ENCODE results near the gene MYL10.

MYL10 gene

GRCh38 chr7:101667920-101668319, 38.8 kb upstream of the MYL10 start:
- no peaks in the 10 kb centered on the region for H3K36me3 ChIP-seq (ENCODE audit: insufficient read depth)
- H4K20me1 ChIP-seq (ENCODE audit: insufficient read depth), result no peaks in the 10 kb centered on the region
- H2AFZ ChIP-seq (ENCODE audit: low read depth), result no peak overlapping the region
- no peak overlapping the region for H3K9ac ChIP-seq
- H3K4me1 ChIP-seq (ENCODE audit: low read depth, poor library complexity, severe bottlenecking), result no peaks in the 10 kb centered on the region
- no peaks in the 10 kb centered on the region for H3K79me2 ChIP-seq (ENCODE audit: insufficient read depth, low read depth)
- H3K27ac ChIP-seq, result no peak overlapping the region
- TF ChIP-seq, protein P1, sequence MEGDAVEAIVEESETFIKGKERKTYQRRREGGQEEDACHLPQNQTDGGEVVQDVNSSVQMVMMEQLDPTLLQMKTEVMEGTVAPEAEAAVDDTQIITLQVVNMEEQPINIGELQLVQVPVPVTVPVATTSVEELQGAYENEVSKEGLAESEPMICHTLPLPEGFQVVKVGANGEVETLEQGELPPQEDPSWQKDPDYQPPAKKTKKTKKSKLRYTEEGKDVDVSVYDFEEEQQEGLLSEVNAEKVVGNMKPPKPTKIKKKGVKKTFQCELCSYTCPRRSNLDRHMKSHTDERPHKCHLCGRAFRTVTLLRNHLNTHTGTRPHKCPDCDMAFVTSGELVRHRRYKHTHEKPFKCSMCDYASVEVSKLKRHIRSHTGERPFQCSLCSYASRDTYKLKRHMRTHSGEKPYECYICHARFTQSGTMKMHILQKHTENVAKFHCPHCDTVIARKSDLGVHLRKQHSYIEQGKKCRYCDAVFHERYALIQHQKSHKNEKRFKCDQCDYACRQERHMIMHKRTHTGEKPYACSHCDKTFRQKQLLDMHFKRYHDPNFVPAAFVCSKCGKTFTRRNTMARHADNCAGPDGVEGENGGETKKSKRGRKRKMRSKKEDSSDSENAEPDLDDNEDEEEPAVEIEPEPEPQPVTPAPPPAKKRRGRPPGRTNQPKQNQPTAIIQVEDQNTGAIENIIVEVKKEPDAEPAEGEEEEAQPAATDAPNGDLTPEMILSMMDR (conservative IDR thresholded peaks at IDR 0.05; ENCODE audit: low read depth, low read length), result no peak
- H3K4me3 ChIP-seq (IDR thresholded peaks at IDR 0.05; ENCODE audit: insufficient read depth, low read depth, low read length), result no peak overlapping the region
- no peak overlapping the region for H3K4me2 ChIP-seq
- no peaks in the 10 kb centered on the region; the same call in 1 of the 2 replicates for H3K27me3 ChIP-seq (ENCODE audit: insufficient read depth, low read depth)

GRCh38 chr7:101667399-101667798, 38.3 kb upstream of the MYL10 start:
- Histone ChIP-seq H3K4me3 (IDR thresholded peaks at IDR 0.05; ENCODE audit: insufficient read depth, low read depth, low read length) (no peak overlapping the region), H4K20me1 (ENCODE audit: insufficient read depth) (no peaks in the 10 kb centered on the region), H3K36me3 (ENCODE audit: insufficient read depth) (no peaks in the 10 kb centered on the region), H3K4me2 (no peak overlapping the region), H3K27me3 (ENCODE audit: insufficient read depth, low read depth) (no peaks in the 10 kb centered on the region; the same call in 1 of the 2 replicates), H3K9ac (no peak overlapping the region), H3K27ac (no peak overlapping the region), H2AFZ (ENCODE audit: low read depth) (no peak overlapping the region), H3K4me1 (ENCODE audit: low read depth, poor library complexity, severe bottlenecking) (no peaks in the 10 kb centered on the region), H3K79me2 (ENCODE audit: insufficient read depth, low read depth) (no peaks in the 10 kb centered on the region)
- TF ChIP-seq, protein P1 (conservative IDR thresholded peaks at IDR 0.05; ENCODE audit: low read depth, low read length), result no peak

GRCh38 chr7:101666741-101667140, 37.6 kb upstream of the MYL10 start:
- H3K9ac ChIP-seq, result no peak overlapping the region
- H3K79me2 ChIP-seq (ENCODE audit: insufficient read depth, low read depth), result no peaks in the 10 kb centered on the region
- H2AFZ ChIP-seq (ENCODE audit: low read depth), result no peak overlapping the region
- H4K20me1 ChIP-seq (ENCODE audit: insufficient read depth), result no peaks in the 10 kb centered on the region
- TF ChIP-seq, protein P1 (conservative IDR thresholded peaks at IDR 0.05; ENCODE audit: low read depth, low read length), result no peak
- no peak overlapping the region for H3K4me2 ChIP-seq
- no peak overlapping the region for H3K4me3 ChIP-seq (IDR thresholded peaks at IDR 0.05; ENCODE audit: insufficient read depth, low read depth, low read length)
- H3K36me3 ChIP-seq (ENCODE audit: insufficient read depth), result no peaks in the 10 kb centered on the region
- H3K27ac ChIP-seq, result no peak overlapping the region
- H3K4me1 ChIP-seq (ENCODE audit: low read depth, poor library complexity, severe bottlenecking), result no peaks in the 10 kb centered on the region
- no peaks in the 10 kb centered on the region; the same call in 1 of the 2 replicates for H3K27me3 ChIP-seq (ENCODE audit: insufficient read depth, low read depth)

DNA sequence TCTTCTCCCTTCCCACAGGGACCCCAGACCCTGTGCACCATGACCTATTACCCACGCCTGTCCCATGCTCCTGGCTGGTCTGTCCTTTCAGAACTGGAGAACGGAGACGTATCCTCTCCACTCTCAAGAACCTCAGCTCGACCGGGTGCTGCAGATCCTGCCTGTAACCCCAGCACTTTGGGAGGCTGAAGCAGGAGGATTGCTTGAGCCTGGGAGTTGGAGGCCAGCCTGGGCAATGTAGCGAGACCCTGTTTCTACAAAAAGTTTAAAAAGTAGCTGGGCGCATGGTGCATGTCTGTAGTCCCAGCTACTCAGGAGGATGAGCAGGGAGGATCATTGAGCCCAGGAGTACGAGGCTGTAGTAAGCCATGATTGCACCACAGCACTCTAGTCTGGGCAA, 37.2 kb upstream of the MYL10 start:
- no peak overlapping the region for H3K27ac ChIP-seq
- no peaks in the 10 kb centered on the region; the same call in 1 of the 2 replicates for H3K27me3 ChIP-seq (ENCODE audit: insufficient read depth, low read depth)
- no peak overlapping the region for H2AFZ ChIP-seq (ENCODE audit: low read depth)
- H3K79me2 ChIP-seq (ENCODE audit: insufficient read depth, low read depth), result no peaks in the 10 kb centered on the region
- H3K9ac ChIP-seq, result no peak overlapping the region
- TF ChIP-seq, protein P1 (conservative IDR thresholded peaks at IDR 0.05; ENCODE audit: low read depth, low read length), result no peak
- no peaks in the 10 kb centered on the region for H3K36me3 ChIP-seq (ENCODE audit: insufficient read depth)
- no peaks in the 10 kb centered on the region for H4K20me1 ChIP-seq (ENCODE audit: insufficient read depth)
- no peaks in the 10 kb centered on the region for H3K4me1 ChIP-seq (ENCODE audit: low read depth, poor library complexity, severe bottlenecking)
- H3K4me3 ChIP-seq (IDR thresholded peaks at IDR 0.05; ENCODE audit: insufficient read depth, low read depth, low read length), result no peak overlapping the region
- no peak overlapping the region for H3K4me2 ChIP-seq

All from KMS-11 (cell line).